ENCODE measurements around the gene QPCTL. TPM values are rescaled to one million over a fixed set of nuclear protein-coding genes. Genes with fewer than 3 reads are reported as not detected.

QPCTL gene
- polyA plus RNA-seq, 1 experiment = 6.7 TPM

DNA sequence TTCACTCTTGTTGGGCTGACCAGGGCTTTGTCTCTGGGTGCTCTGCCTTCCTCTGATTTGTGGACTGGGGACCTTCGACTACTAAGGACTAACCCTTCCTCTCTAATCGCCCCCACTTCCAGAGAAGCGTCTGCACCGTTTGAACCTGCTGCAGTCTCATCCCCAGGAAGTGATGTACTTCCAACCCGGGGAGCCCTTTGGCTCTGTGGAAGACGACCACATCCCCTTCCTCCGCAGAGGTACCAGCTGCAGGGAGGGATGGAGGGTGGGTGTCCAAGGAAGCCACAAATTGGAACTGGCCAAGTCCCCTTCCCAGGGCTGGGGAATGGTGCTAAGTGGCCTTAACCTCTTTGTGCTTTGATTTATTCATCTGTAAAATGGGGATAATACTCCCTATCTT, 9.2 kb downstream of the QPCTL start:
- ChIA-PET POLR2A (interaction anchor here (0.7 kb wide), 1 partner anchor 28 kb away, joined by 3 read pairs; no protein-coding TSS in a partner anchor), CTCF (interaction anchor here (2.2 kb wide), 1 partner anchor 8 kb away, joined by 16 read pairs; the partner anchor contains the start of gene QPCTL)
- DNase-seq (ENCODE audit: low read depth, low spot score) = no peak
- Histone ChIP-seq H3K4me3 (ENCODE audit: low read depth, low read length) (no peak overlapping the region), H3K27ac (ENCODE audit: low read depth, low read length) (no peak overlapping the region), H3K9me3 (ENCODE audit: control insufficient read depth, insufficient read depth, low read length) (no peaks in the 10 kb centered on the region), H3K27me3 (ENCODE audit: control insufficient read depth, insufficient read depth, low read length) (no peaks in the 10 kb centered on the region)
- TF ChIP-seq CTCF (IDR thresholded peaks at IDR 0.05; ENCODE audit: low read depth, low read length) = no peak

- Histone ChIP-seq H3K4me3 (ENCODE audit: low read depth, low read length) (no peak overlapping the region), H3K27ac (ENCODE audit: low read depth, low read length) (no peak overlapping the region), H3K27me3 (ENCODE audit: control insufficient read depth, insufficient read depth, low read length) (no peaks in the 10 kb centered on the region), H3K9me3 (ENCODE audit: control insufficient read depth, insufficient read depth, low read length) (no peaks in the 10 kb centered on the region)
- POLR2A ChIA-PET = interaction anchor here (0.6 kb wide), 1 partner anchor 953 kb away, joined by 4 read pairs; no protein-coding TSS in a partner anchor
- no peak for DNase-seq (ENCODE audit: low read depth, low spot score)
- CTCF ChIA-PET = interaction anchor here (8.2 kb wide), 1 partner anchor 12 kb away, joined by 56 read pairs; the partner anchor contains the start of gene QPCTL
- no peak for TF ChIP-seq CTCF (IDR thresholded peaks at IDR 0.05; ENCODE audit: low read depth, low read length)
Observed at GRCh38 chr19:45705115-45705514, 12.6 kb downstream of the QPCTL start.

- Histone ChIP-seq H3K27me3 (ENCODE audit: control insufficient read depth, insufficient read depth, low read length) (no peaks in the 10 kb centered on the region), H3K4me3 (ENCODE audit: low read depth, low read length) (no peak overlapping the region), H3K27ac (ENCODE audit: low read depth, low read length) (no peak overlapping the region), H3K9me3 (ENCODE audit: control insufficient read depth, insufficient read depth, low read length) (no peaks in the 10 kb centered on the region)
- DNase-seq (ENCODE audit: low read depth, low spot score) = no peak
- ChIA-PET CTCF (interaction anchor here (1.3 to 8.2 kb wide), 2 partner anchors 11 to 13 kb away, joined by 5 to 56 read pairs; partner anchors contain the start of gene QPCTL), POLR2A (interaction anchor here (1.7 kb wide), 1 partner anchor 13 kb away, joined by 5 read pairs; the partner anchor contains the start of gene QPCTL)
- TF ChIP-seq CTCF (IDR thresholded peaks at IDR 0.05; ENCODE audit: low read depth, low read length) = no peak
Observed at GRCh38 chr19:45705710-45706415, 13.4 kb downstream of the QPCTL start.

DNA sequence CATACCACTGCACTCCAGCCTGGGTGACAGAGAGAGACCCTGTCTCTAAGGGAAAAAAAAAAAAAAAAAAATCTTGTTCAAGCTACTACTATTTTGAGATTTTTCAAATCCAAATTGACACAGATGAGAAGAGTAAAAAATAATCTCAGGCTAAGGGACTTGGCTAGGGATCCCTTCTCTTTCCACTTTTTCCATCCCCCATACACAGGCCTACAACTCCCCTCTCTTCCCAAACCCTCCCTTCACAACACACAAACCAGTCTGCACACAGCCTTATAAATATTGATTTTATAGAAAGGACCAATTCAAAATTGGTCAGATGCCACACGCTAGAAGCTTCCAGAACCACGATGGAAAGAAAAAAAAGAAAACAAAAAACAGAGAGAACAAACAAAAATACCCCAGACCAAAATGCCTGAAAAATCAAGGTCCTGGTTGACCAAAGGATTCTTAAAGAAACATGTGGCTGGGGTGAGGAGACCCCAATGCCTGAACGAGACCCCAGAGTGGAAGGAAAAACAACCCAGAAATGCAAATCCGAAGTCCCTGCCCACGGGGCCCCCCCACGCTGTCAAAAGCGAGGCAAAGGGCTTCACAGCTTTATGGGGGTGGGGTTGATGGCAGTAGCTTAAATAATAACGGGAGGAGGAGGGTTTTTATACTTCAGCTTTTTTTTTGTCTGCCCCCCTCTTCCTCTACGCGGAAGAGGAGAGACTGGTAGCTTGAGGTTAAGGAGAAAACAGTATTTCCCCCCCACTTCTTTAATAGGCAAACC, 18.1 kb downstream of the QPCTL start:
- no peak overlapping the region for H3K27ac ChIP-seq (ENCODE audit: low read depth, low read length)
- no peaks in the 10 kb centered on the region for H3K27me3 ChIP-seq (ENCODE audit: control insufficient read depth, insufficient read depth, low read length)
- no peak for TF ChIP-seq CTCF (IDR thresholded peaks at IDR 0.05; ENCODE audit: low read depth, low read length)
- CTCF ChIA-PET = interaction anchor here (0.6 to 8.2 kb wide), 2 partner anchors 17 to 23 kb away, joined by 3 to 56 read pairs; partner anchors contain the start of gene QPCTL
- H3K9me3 ChIP-seq (ENCODE audit: control insufficient read depth, insufficient read depth, low read length) = peaks cover 3% of the 10 kb centered on the region; the same call in 1 of the 2 replicates
- POLR2A ChIA-PET = no interaction called here
- DNase-seq (ENCODE audit: low read depth, low spot score) = no peak
- H3K4me3 ChIP-seq (ENCODE audit: low read depth, low read length) = no peak overlapping the region
